ENCODE results near the gene CDC45. TPM values are rescaled to one million over a fixed set of nuclear protein-coding genes. Genes with fewer than 3 reads are reported as not detected.

Gene CDC45
- total RNA-seq, 1 donor: 22.9 TPM

- no peak overlapping the region for H3K4me3 ChIP-seq (ENCODE audit: low read depth, low read length)
- TF ChIP-seq CTCF (IDR thresholded peaks at IDR 0.05; ENCODE audit: insufficient read depth, low read length): no peak
- no peak for DNase-seq (ENCODE audit: low read depth)
These were observed 39.6 kb downstream of the CDC45 start for GRCh38 chr22:19519041-19519926.

DNA sequence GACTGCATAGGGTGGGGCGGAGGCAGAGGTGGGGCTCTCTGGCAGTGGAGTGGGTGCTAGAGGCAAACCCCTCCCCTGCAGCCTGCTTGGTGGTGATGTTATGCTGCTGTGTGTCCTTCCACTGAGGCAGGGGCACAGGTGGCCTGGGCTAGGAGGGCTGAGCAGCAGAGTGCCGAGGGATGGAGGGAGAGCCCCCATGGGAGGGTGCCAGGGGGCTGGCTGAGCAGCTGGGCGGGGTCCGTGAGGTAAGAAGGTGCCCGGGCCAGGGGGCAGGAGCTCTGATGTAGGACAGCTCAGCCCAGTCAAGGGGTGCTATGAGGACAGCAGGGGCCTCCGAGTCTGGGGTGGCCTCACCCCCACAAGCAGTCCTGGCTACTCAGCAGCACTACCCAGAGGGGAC, 40.3 kb downstream of the CDC45 start:
- no peak for DNase-seq (ENCODE audit: low read depth)
- no peak overlapping the region for H3K4me3 ChIP-seq (ENCODE audit: low read depth, low read length)
- no peak for TF ChIP-seq CTCF (IDR thresholded peaks at IDR 0.05; ENCODE audit: insufficient read depth, low read length)

DNA sequence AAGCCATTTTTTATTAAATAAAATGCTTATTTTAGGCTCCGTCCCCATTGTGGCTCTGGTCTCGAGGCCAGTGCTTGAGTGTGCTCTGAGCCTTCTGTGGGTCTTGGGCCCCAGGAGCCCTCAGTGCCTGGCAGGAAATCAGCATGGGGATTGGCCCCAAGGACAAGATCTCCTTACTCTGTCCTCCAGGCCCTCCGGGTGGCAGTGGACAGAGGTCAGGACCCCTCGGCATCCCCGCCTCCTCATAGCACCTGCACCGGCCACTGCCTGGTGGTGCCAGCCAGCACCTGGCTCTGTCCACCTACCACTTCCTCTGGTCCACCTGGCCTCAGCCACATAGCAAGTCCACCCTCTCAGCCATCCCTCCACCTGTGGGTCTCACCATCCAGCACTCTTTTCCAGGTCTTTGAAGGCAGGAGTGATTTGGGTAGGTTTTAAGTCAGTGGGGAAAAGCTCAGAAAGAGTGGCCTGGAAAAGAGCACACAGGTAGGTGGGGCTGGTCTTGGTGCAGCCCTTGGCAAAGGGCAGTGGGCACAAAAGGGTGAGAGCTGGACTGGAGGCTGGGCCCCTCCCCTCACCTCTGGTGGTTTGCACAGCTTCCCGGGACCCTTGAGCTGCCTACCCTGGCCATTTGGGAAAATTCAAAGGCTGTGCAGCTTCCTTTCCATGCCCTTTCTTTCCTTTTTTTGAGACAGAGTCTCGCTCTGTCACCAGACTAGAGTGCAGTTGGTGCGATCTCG, 41.0 kb downstream of the CDC45 start:
- H3K4me3 ChIP-seq (ENCODE audit: low read depth, low read length): no peak overlapping the region
- no peak for DNase-seq (ENCODE audit: low read depth)
- no peak for TF ChIP-seq CTCF (IDR thresholded peaks at IDR 0.05; ENCODE audit: insufficient read depth, low read length)

DNA sequence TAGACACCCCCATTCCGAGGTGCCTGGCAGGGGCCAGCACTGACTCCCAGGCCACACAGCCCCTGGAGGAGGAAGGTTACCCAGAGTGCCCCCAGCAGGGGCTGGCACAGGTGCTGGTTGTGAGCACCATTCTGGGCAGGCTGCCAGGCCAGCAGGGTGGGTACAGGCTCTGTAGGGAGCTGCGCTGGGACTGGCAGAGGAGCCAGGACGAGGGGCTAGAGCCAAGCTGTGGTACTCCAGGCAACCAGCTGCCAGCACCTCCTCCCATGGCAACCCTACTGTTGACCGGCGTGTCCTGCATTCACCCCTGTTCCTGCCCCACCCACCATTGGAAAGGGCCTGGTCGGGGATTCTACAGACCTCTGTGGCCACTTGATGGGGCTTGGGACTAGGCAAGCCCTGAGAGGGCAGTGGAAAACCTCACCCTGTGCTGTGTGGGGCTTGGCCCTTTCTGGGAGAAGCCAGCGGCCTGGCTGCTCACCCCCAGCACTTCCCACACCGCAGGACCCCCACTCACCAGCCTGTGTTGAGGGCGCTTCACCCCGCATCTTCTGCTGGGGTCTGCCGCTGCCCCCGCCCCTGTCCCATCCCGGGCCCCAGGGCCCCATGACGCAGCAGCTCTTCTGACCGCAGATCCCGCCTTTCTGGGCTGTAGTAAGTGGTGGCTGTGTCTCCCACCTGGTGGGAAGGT, 42.6 kb downstream of the CDC45 start:
- H3K4me3 ChIP-seq (ENCODE audit: low read depth, low read length): no peak overlapping the region
- DNase-seq (ENCODE audit: low read depth): no peak
- TF ChIP-seq CTCF (IDR thresholded peaks at IDR 0.05; ENCODE audit: insufficient read depth, low read length): no peak

- no peak overlapping the region for H3K4me3 ChIP-seq (ENCODE audit: low read depth, low read length)
- TF ChIP-seq CTCF (IDR thresholded peaks at IDR 0.05; ENCODE audit: insufficient read depth, low read length): no peak
These were observed 43.1 kb downstream of the CDC45 start for GRCh38 chr22:19522881-19523239.

GRCh38 chr22:19523240-19524169, 43.8 kb downstream of the CDC45 start:
- peak; percentile 23 for DNase-seq (ENCODE audit: low read depth)
- no peak for TF ChIP-seq CTCF (IDR thresholded peaks at IDR 0.05; ENCODE audit: insufficient read depth, low read length)
- peak overlapping the region; percentile 33 for H3K4me3 ChIP-seq (ENCODE audit: low read depth, low read length)

More at GRCh38 chr22:19522881-19523239, 43.1 kb downstream of the CDC45 start:
- no peak for DNase-seq (ENCODE audit: low read depth)
